CD8-positive, alpha-beta memory T cell (primary cell): Measurements from ENCODE around the gene ARHGAP26. TPM values are rescaled to one million over a fixed set of nuclear protein-coding genes. Genes with fewer than 3 reads are reported as not detected.

Experiments used
- CTCF ChIA-PET: fragments of 350-600 bp; sonication (Branson Sonifier 250); formaldehyde crosslinking; loops from one replicate; lab custom pipeline; 2021; ENCODE audit warnings: antibody characterized with exemption; lab: Charles Lee
- POLR2A ChIA-PET: fragments of 350-600 bp; sonication (Branson Sonifier 250); formaldehyde crosslinking; loops from one replicate; lab custom pipeline; 2021; ENCODE audit warnings: antibody characterized with exemption; lab: Charles Lee
- DNase-seq, 5 donors: peaks; one replicate each; pipeline versions ENCODE4 v3.0.0 to v3.0.0-alpha.2; 2020 to 2022; ENCODE audit warnings: mixed read lengths in 1 of 5
- H3K27ac ChIP-seq: one replicate; pipeline ENCODE4 v1.7.0; 2013; ENCODE audit warnings: low read depth, mild to moderate bottlenecking, low read length, moderate library complexity
- H3K27me3 ChIP-seq: 2 replicates; pipeline ENCODE4 v1.7.0; 2013; ENCODE audit warnings: low read length, mild to moderate bottlenecking; ENCODE audit not compliant: insufficient read depth, poor library complexity, severe bottlenecking
- H3K36me3 ChIP-seq: 2 replicates; pipeline ENCODE4 v1.7.0; 2013; ENCODE audit warnings: mild to moderate bottlenecking, low read length, moderate library complexity; ENCODE audit not compliant: insufficient read depth
- H3K4me1 ChIP-seq: 2 replicates; pipeline ENCODE4 v1.7.0; 2013; ENCODE audit warnings: mild to moderate bottlenecking, low read length, moderate library complexity; ENCODE audit not compliant: insufficient read depth
- H3K4me3 ChIP-seq: 2 replicates; pipeline ENCODE4 v1.7.0; 2013; ENCODE audit warnings: mild to moderate bottlenecking, low read length
- H3K9me3 ChIP-seq: 2 replicates; pipeline ENCODE4 v1.7.0; 2013; ENCODE audit warnings: mild to moderate bottlenecking, low read length
- H3K27ac Mint-ChIP-seq, 8 donors: one replicate each; pipeline ENCODE4 v1.8.0; 2020 to 2021; ENCODE audit warnings: mixed read lengths in 8 of 8, mild to moderate bottlenecking in 6 of 8, inconsistent platforms in 3 of 8, moderate library complexity in 3 of 8
- H3K27me3 Mint-ChIP-seq, 2 donors: one replicate each; pipeline ENCODE4 v1.8.0; 2020 to 2021; ENCODE audit warnings: mixed read lengths in 2 of 2, mild to moderate bottlenecking in 1 of 2, moderate library complexity in 1 of 2
- H3K36me3 Mint-ChIP-seq, 3 donors: one replicate each; pipeline ENCODE4 v1.8.0; 2020 to 2021; ENCODE audit warnings: mixed read lengths in 3 of 3, inconsistent platforms in 1 of 3, mild to moderate bottlenecking in 1 of 3
- H3K4me1 Mint-ChIP-seq, 3 donors: one replicate each; pipeline ENCODE4 v1.8.0; 2020 to 2021; ENCODE audit warnings: mixed read lengths in 3 of 3, inconsistent platforms in 1 of 3, mild to moderate bottlenecking in 1 of 3
- H3K4me3 Mint-ChIP-seq, 7 donors: one replicate each; pipeline ENCODE4 v1.8.0; 2020 to 2021; ENCODE audit warnings: mixed read lengths in 7 of 7, mild to moderate bottlenecking in 6 of 7, moderate library complexity in 4 of 7, inconsistent platforms in 2 of 7
- H3K9me3 Mint-ChIP-seq, 5 donors: one replicate each; pipeline ENCODE4 v1.8.0; 2020 to 2022; ENCODE audit warnings: mixed read lengths in 5 of 5, mild to moderate bottlenecking in 3 of 5, moderate library complexity in 2 of 5, inconsistent platforms in 1 of 5
- polyA plus RNA-seq: library from polyadenylated mRNA; unstranded; fragments of 300-500 nt; fragmentation: Illumina TruSeq; gene quantifications from one replicate; pipeline ENCODE4 v1.2.3, GENCODE V29; 2021
- total RNA-seq, 2 experiments: library from RNA; stranded (reverse); gene quantifications; one replicate each; pipeline ENCODE4 v1.2.3, GENCODE V29; 2021

ARHGAP26 gene
- total and polyA plus RNA-seq, 3 experiments from 2014 or later: 16.7 to 37.1 (median 19.7) TPM

GRCh38 chr5:142905348-142905747 is 135.2 kb downstream of the ARHGAP26 start:
- H3K9me3 Mint-ChIP-seq: no peaks in the 10 kb centered on the region
- POLR2A ChIA-PET: no interaction called here

GRCh38 chr5:142906863-142907671 is 136.9 kb downstream of the ARHGAP26 start:
- CTCF ChIA-PET: no interaction called here
- Histone ChIP-seq H3K36me3 (peaks cover 7% of the 10 kb centered on the region), H3K9me3 (no peaks in the 10 kb centered on the region)

More at GRCh38 chr5:142905348-142905747, 135.2 kb downstream of the ARHGAP26 start:
- Mint-ChIP-seq H3K4me1 (no peaks in the 10 kb centered on the region), H3K27ac (no peak overlapping the region), H3K36me3 (peaks cover 13 to 91% (median 41%) of the 10 kb centered on the region in 3 donors), H3K27me3 (no peaks in the 10 kb centered on the region), H3K4me3 (no peak overlapping the region)
- Histone ChIP-seq H3K4me1 (no peaks in the 10 kb centered on the region), H3K27ac (no peak overlapping the region), H3K36me3 (peaks cover 7% of the 10 kb centered on the region), H3K9me3 (no peaks in the 10 kb centered on the region), H3K4me3 (no peak overlapping the region), H3K27me3 (no peaks in the 10 kb centered on the region)
- CTCF ChIA-PET: no interaction called here
- no peak for DNase-seq

GRCh38 chr5:142908659-142909058 is 138.5 kb downstream of the ARHGAP26 start:
- Mint-ChIP-seq H3K27ac (peak overlapping the region in 2 of 8 donors; percentile 44 to 88), H3K4me1 (no peaks in the 10 kb centered on the region), H3K27me3 (no peaks in the 10 kb centered on the region), H3K36me3 (peaks cover 17 to 89% (median 35%) of the 10 kb centered on the region in 3 donors), H3K4me3 (no peak overlapping the region), H3K9me3 (no peaks in the 10 kb centered on the region)
- H3K9me3 ChIP-seq: no peaks in the 10 kb centered on the region
- no peaks in the 10 kb centered on the region for H3K27me3 ChIP-seq
- H3K4me1 ChIP-seq: no peaks in the 10 kb centered on the region
- H3K36me3 ChIP-seq: peaks cover 2% of the 10 kb centered on the region
- CTCF ChIA-PET: interaction anchor here (0.7 kb wide), 1 partner anchor 13 kb away, joined by 3 read pairs; no protein-coding TSS in a partner anchor
- POLR2A ChIA-PET: no interaction called here
- no peak for DNase-seq
- H3K27ac ChIP-seq: no peak overlapping the region
- H3K4me3 ChIP-seq: no peak overlapping the region

More at GRCh38 chr5:142906863-142907671, 136.9 kb downstream of the ARHGAP26 start:
- Histone ChIP-seq H3K4me1 (no peaks in the 10 kb centered on the region), H3K27me3 (no peaks in the 10 kb centered on the region), H3K4me3 (no peak overlapping the region), H3K27ac (no peak overlapping the region)
- Mint-ChIP-seq H3K27me3 (no peaks in the 10 kb centered on the region), H3K4me1 (no peaks in the 10 kb centered on the region), H3K4me3 (no peak overlapping the region), H3K9me3 (no peaks in the 10 kb centered on the region), H3K36me3 (peaks cover 13 to 89% (median 39%) of the 10 kb centered on the region in 3 donors), H3K27ac (peak overlapping the region in 2 of 8 donors; percentile 29 to 87)
- DNase-seq: no peak
- POLR2A ChIA-PET: no interaction called here

GRCh38 chr5:142910128-142910527 is 140.0 kb downstream of the ARHGAP26 start:
- H3K9me3 Mint-ChIP-seq: no peaks in the 10 kb centered on the region
- H3K36me3 ChIP-seq: peaks cover 3% of the 10 kb centered on the region
- H3K4me3 ChIP-seq: no peak overlapping the region
- no peak overlapping the region for H3K4me3 Mint-ChIP-seq
- H3K27ac Mint-ChIP-seq: peak overlapping the region in 3 of 8 donors; percentile 35 to 42 (median 42)
- CTCF ChIA-PET: interaction anchor here (1.5 to 1.7 kb wide), 2 partner anchors 12 to 197 kb away, joined by 4 read pairs; no protein-coding TSS in a partner anchor
- H3K9me3 ChIP-seq: no peaks in the 10 kb centered on the region
- DNase-seq: no peak
- no peaks in the 10 kb centered on the region for H3K27me3 ChIP-seq
- no peaks in the 10 kb centered on the region for H3K4me1 Mint-ChIP-seq
- POLR2A ChIA-PET: no interaction called here
- H3K4me1 ChIP-seq: no peaks in the 10 kb centered on the region
- peaks cover 17 to 90% (median 32%) of the 10 kb centered on the region in 3 donors for H3K36me3 Mint-ChIP-seq
- no peak overlapping the region for H3K27ac ChIP-seq
- no peaks in the 10 kb centered on the region for H3K27me3 Mint-ChIP-seq

GRCh38 chr5:142911170-142911569 is 141.0 kb downstream of the ARHGAP26 start:
- no peaks in the 10 kb centered on the region for H3K9me3 ChIP-seq
- no peak overlapping the region for H3K27ac ChIP-seq
- H3K36me3 ChIP-seq: peaks cover 3% of the 10 kb centered on the region
- no peaks in the 10 kb centered on the region for H3K4me1 ChIP-seq
- Mint-ChIP-seq H3K27me3 (no peaks in the 10 kb centered on the region), H3K4me1 (no peaks in the 10 kb centered on the region), H3K4me3 (no peak overlapping the region), H3K9me3 (no peaks in the 10 kb centered on the region), H3K36me3 (peaks cover 14 to 89% (median 31%) of the 10 kb centered on the region in 3 donors), H3K27ac (peak overlapping the region in 6 of 8 donors; percentile 19 to 89 (median 54))
- no peak overlapping the region for H3K4me3 ChIP-seq
- CTCF ChIA-PET: interaction anchor here (1.5 to 1.7 kb wide), 2 partner anchors 11 to 198 kb away, joined by 4 read pairs; no protein-coding TSS in a partner anchor
- POLR2A ChIA-PET: no interaction called here
- no peak for DNase-seq
- H3K27me3 ChIP-seq: no peaks in the 10 kb centered on the region

- Histone ChIP-seq H3K27ac (no peak overlapping the region), H3K4me3 (no peak overlapping the region), H3K9me3 (no peaks in the 10 kb centered on the region), H3K4me1 (no peaks in the 10 kb centered on the region), H3K36me3 (peaks cover 3% of the 10 kb centered on the region), H3K27me3 (no peaks in the 10 kb centered on the region)
- Mint-ChIP-seq H3K27me3 (no peaks in the 10 kb centered on the region), H3K9me3 (no peaks in the 10 kb centered on the region), H3K4me3 (no peak overlapping the region), H3K36me3 (peaks cover 11 to 88% (median 27%) of the 10 kb centered on the region in 3 donors), H3K27ac (peak overlapping the region in 6 of 8 donors; percentile 24 to 86 (median 58)), H3K4me1 (no peaks in the 10 kb centered on the region)
- CTCF ChIA-PET: interaction anchor here (1.1 to 1.5 kb wide), 2 partner anchors 10 to 164 kb away, joined by 3 to 4 read pairs; no protein-coding TSS in a partner anchor
- no peak for DNase-seq
- POLR2A ChIA-PET: no interaction called here
Observed at GRCh38 chr5:142911775-142912174, 141.6 kb downstream of the ARHGAP26 start.

GRCh38 chr5:142913728-142914338 is 143.7 kb downstream of the ARHGAP26 start:
- POLR2A ChIA-PET: no interaction called here

More at GRCh38 chr5:142913728-142914338, 143.7 kb downstream of the ARHGAP26 start:
- H3K36me3 ChIP-seq: peaks cover 3% of the 10 kb centered on the region
- no peak overlapping the region for H3K4me3 ChIP-seq
- CTCF ChIA-PET: no interaction called here
- no peaks in the 10 kb centered on the region for H3K9me3 ChIP-seq
- Mint-ChIP-seq H3K27ac (peak overlapping the region in 1 of 8 donors; percentile 69), H3K27me3 (no peaks in the 10 kb centered on the region), H3K4me3 (no peak overlapping the region), H3K4me1 (no peaks in the 10 kb centered on the region), H3K9me3 (no peaks in the 10 kb centered on the region), H3K36me3 (peaks cover 4 to 81% (median 18%) of the 10 kb centered on the region in 3 donors)
- H3K27ac ChIP-seq: no peak overlapping the region
- no peak for DNase-seq
- H3K4me1 ChIP-seq: no peaks in the 10 kb centered on the region
- H3K27me3 ChIP-seq: no peaks in the 10 kb centered on the region
